ENCODE measurements around the gene CCDC85C. TPM values are rescaled to one million over a fixed set of nuclear protein-coding genes. Genes with fewer than 3 reads are reported as not detected.
A peak's percentile ranks its signal among the peaks of the same experiment; 100 is the strongest.

The CCDC85C gene
- total RNA-seq, 1 donor from 2014 or later, result 25.0 TPM

DNA sequence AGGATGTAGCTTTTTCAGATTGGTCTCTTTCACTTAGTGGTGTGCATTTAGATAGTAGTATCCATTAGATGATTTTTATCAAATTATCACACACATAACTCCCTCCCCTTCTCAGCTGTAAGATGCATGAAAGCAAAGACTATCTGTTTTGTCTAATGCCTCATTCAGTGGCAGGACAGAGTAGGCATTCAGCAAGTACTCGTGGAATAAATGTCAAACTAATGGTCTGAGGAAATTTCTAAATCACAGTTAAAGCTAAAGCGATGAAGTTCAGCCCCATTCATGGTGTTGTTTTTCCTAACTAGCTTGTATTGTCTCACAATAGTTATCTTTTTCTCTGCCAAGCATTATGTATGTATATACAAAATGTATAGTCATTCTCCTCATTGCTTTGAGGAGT, 106.7 kb downstream of the CCDC85C start:
- ATAC-seq (no peak), DNase-seq (ENCODE audit: low spot score) (no peak)

DNA sequence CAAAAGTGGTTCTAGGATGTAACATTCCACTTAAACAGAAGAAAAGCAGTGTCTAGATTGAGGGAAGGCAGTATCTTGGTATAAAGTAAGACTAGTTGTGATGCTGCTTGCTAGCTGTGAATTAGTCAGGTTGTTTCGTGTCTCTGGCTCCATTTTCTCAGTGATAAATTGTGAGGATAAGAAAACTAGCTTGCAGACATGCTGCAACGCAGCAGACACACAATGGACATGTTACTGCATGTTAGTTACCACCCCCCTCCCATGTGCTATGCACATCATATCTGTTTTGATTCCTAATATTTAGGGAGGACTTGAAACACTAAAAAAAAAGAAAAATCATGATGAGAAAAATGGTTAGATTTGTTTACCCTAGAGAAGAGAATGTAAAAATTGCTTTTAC, 119.9 kb downstream of the CCDC85C start:
- ATAC-seq, result no peak
- DNase-seq (ENCODE audit: low spot score), result no peak

DNA sequence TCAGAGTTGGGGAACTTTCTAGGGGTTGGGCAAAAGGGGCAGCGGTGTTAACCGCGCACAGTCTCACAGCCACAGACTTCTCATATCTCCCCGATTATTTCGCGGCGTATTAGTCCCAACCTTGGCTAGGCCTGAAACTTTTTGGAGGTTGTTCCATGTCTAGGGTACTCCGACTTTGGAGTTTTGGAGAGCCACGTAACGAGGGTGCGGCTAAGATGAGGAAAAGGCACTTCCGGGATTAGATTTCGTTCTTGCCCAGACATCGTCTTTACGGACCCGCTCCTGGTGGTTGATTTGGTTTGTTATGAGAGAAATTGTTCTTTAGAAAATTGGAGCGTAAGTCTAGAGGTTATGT, 122.3 kb downstream of the CCDC85C start:
- ATAC-seq (no peak), DNase-seq (ENCODE audit: low spot score) (no peak)

DNA sequence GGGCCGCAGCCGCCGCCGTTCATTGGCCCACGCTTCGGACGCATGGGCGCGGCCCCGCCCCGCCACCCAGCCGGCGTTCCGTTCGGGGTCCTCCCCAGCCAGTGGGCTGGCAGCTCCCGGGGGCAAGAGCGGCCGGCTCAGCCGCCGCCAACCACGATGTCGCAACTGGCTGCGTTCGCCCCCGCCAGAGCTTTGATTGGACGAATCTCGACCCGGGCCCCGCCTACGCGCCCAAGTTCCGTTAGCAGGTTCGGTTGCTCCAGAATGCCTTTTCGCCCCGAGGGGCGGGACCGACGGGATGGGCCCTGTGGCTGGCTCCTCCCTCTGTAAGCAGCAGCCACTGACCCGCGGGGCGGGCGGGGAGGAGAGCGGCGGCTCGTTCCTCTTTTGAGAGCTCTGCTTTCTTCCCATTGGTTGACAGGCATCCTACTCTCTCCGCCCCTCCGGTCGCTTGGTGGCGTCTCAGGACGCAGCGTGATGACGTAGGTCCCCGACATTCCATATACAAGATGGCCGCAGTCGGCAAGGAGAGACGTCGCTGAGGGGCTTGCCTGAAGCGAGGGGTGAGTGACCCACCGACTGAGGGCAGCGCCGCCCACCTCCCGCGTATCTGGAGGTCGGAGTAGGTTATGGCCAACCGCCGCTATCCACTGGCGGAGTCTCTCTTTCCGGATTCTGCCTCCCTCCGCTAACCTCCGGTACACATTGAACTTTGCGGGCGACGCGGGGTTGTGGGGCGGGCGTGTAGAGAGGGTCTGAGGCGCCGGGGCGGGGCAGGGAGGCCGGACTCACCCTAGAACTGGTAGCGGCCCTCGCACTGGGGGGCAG, 122.9 kb downstream of the CCDC85C start, which contains the start of gene CCNK:
Gene CCNK (plus strand): TSS at position 493 of the 828 bp plus-strand sequence. CDS start 11,269 bp downstream, outside the sequence.
- ATAC-seq (peak; percentile 91), DNase-seq (ENCODE audit: low spot score) (peak; percentile 100)

DNA sequence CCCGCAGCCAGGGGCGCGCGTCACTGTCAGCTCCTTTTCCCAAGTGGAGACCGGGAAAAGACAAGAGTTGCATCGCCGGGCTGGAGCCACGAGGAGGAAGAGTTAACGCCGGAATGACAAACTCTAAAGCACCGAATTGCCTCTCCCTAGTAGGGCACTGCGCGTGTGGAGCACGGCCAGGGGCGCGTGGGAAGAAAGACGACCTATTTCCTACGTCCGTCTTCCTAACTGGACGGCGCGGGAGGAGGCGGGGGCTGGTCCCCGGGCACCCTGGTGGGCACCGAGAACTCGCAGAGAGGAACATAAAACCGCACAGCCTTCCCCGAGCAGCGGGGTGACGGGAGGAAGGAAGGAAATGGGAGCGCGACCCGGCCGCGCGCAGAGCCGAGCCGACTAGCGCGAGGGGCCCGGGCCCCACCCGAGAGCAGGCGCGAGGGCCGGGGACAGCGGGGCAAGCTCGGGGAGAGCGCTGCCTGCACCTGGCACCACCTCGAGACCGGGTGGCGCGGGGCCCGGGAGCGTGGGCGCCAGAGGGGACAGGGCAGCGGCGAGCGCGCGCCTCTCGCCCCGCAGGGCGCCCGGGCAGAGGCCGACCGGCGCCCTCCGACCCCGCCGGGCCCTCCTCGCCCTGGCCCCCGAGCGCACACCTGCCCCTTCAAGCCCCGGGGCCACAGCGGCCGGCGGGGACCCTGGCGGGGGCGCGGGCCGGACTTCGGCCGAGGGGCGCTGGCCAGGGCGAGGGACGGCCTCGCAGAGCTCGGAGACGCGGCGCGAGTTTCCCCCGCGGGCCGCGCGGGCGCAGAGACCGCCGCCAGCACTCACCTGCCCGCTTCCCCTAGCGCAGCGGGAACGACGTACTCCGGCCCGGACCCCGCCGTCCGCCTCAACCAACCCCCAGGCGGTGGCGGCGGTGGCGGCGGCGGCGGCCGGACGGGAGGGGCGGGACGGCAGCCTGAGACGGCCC, 123.8 kb downstream of the CCDC85C start, which contains the start of gene SETD3:
Gene SETD3 (minus strand): TSS at position 954 of the 964 bp plus-strand sequence. CDS start 15,054 bp downstream, outside the sequence.
- peak; percentile 69 for DNase-seq (ENCODE audit: low spot score)
- ATAC-seq, result peak; percentile 5

DNA sequence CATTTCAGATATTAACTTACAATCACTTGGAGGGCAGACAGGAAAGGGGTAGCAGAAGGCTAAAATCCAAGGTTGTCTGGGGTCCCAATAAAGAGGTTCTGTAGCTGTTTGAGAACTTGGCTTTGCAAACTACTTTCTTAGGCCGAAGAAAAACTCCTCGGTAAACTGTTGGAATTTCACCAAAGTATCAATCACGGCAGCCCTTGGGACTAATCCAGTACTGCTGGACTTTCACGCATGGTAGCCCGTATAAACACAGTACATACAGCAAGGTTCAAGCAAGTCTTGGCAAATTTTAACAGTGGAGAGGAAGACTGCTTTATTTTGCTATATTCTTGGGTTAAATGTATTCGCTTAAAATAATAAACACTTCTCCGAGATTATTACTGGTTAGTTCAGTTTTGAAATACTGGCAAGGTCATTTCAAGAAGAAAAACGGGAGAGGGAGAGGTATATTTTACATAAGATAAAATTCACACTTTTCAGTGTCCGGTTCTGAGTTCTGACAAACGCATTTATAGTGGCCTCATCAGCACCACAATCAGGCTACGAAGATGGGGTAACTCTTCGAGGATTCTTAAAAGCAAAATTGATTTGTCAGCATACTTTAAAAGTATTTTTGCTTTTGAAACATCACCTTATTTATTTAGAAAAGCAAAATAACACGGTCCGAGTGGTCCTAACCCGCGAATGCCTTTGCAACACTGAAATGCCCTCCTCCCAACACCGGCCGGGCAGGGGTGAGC, 124.7 kb downstream of the CCDC85C start:
- DNase-seq (ENCODE audit: low spot score), result no peak
- no peak for ATAC-seq

DNA sequence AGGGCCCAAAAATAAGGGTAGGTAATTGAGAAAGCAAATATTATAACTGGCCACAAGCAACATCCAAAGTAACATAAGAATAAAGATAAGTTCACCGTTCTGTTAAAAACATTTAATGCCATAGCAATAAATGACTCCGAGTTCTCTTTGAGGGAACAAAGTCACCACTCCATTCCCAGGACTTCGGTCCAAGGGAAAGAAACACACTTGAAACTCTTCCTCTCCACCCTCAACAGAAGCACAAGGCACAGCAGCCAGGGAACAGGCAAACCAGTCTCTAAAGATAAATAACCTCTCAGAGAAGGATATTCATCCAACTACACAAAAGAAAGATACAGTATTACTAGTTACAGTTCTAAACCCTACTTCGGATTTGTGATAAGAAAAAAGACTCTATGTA, 125.9 kb downstream of the CCDC85C start:
- DNase-seq (ENCODE audit: low spot score) (no peak), ATAC-seq (no peak)

DNA sequence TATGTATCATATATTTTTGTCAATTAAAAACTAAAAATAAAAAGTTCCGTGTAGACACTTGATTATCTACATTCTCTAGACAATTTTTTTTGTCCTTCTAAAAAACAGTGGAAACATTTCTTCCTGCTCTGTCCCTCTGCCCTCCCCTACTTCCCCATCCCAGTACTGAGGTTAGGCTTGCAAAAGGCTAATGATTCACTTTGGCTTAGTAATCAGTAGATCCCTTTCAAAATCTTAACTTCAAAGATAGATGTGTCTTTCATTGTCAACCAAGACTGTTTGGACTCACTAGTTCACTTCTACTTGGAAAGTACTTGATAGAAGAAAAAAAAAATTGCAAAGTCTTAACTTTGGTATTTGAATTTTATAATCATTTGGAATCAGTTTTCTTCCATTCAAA, 127.1 kb downstream of the CCDC85C start:
- DNase-seq (ENCODE audit: low spot score) (no peak), ATAC-seq (no peak)

DNA sequence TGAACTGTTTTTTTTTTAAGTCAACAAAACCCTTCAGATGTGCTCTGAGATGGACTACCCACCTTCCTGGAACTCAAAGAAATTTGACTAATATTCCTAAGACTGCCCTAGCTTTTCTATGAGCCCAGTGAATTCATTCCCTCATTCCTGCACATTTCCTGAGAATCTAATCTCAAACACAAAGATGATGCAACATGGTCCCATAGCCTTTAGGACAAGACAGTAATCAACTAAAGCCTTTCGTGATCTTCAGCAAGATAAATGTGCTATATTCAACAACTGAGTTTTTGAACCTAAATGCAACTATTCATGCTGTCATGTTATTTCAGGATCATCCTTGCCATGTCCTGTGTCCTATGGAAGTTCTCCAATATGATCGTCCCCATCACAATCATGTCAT, 128.3 kb downstream of the CCDC85C start:
- ATAC-seq (no peak), DNase-seq (ENCODE audit: low spot score) (no peak)

DNA sequence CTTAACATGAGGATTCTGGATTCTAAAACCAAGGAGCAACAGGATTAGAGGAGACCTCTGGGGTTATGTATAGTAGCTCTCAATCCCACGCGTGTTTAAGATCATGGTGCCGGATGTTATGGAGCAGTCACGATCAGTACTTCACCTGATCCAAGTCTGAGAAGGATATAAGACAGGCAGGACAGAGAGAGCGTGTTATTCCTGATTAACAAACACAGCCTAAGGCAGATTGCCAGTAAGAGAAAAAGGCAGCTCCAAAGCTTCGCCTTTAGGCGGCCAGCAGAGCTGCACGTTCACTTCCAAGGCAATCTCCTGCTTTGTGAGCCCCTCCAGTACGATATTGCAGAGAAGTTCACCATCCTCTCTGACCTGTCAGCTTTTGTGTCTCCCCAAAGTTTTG, 128.8 kb downstream of the CCDC85C start:
- ATAC-seq, result peak; percentile 72
- no peak for DNase-seq (ENCODE audit: low spot score)

DNA sequence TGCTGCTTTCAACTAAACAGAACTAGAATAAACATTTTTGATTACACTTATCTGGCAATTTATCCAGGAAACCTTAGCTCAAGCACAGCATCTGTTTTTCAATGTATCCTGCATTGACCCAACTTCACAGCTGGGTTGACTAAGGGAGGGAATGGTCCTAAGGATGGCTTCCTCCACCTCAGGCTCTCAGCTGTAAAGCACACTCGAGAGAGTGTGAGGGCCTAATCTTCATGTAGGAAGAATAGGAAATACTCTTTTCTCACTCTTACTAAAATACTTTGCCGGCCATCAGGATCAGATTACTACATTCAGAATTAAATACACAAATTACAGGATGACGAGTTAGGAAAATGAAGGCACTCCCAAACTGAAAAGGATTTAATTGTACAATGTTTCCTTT, 130.5 kb downstream of the CCDC85C start:
- DNase-seq (ENCODE audit: low spot score), result no peak
- ATAC-seq, result no peak

DNA sequence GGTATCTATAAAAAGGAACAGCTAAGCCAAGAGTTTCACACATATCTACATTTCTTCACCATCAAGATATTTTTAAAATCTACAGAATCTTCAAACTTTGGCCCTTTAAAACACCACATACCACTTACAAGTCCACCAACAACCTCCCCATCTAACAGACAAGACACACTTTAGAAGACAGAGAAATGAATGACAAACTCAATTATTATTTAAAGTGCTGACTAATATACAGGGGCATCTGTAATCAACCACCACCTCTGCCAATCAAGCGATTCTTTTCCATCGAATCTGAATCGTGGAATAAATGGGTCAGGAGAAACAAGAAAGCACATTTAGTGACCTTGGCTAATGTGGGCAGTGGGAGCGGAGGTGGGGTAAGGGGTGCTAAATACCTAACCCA, 131.1 kb downstream of the CCDC85C start:
- ATAC-seq, result no peak

DNA sequence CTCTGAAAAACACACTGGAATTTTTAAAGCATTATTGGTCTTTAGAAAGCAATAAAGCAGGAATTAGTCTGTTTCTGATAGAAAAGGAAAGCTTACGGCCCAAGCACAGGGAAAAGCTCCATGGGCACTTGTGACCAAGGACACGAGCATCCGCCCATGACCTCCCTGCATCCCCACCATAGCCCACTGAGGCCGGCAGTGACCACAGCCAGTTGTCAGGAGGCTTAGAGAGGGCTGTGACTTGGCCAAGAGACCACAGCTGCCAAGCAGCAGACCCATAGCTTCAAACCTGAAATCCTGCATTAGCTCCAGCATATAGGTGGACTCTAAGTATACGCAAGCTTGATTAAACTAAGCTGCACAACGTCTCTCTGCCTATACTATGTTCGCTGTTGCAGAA, 132.3 kb downstream of the CCDC85C start:
- DNase-seq (ENCODE audit: low spot score), result no peak
- no peak for ATAC-seq

More for the DNA sequence above, 131.1 kb downstream of the CCDC85C start:
- no peak for DNase-seq (ENCODE audit: low spot score)

DNA sequence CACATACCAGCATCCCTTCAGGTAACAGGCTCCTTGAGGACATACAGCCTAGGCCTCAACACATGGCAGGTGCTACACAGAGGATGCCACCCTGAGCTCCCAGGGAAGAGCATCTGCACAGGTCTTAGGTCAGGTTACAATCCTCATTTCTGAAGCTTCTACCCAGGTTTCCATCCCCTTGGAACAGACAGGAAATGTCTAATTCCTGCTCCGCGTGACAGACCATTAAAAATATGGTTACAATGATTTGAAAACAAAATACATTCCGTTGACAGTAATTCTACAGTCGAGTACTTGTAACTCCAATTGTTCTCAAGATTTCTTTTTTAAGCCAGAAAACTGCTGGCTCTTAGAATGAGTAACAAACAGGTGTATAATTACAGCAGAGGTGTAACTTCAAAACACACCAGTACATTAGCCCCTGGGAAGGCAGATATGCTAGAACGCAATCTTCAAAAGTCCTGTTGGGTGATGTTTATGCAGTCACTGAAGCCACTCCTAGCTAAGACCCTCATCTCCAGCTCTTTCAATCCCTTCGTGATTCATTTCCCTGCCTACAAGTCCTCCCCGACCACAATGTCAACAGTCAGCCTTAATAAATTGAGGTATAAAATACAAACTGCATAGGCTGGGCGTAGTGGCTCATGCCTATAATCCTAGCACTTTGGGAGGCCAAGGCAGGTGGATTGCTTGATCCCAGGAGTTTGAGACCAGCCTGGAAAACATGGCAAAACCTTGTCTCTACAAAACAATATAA, 135.0 kb downstream of the CCDC85C start:
- ATAC-seq, result no peak
- no peak for DNase-seq (ENCODE audit: low spot score)

DNA sequence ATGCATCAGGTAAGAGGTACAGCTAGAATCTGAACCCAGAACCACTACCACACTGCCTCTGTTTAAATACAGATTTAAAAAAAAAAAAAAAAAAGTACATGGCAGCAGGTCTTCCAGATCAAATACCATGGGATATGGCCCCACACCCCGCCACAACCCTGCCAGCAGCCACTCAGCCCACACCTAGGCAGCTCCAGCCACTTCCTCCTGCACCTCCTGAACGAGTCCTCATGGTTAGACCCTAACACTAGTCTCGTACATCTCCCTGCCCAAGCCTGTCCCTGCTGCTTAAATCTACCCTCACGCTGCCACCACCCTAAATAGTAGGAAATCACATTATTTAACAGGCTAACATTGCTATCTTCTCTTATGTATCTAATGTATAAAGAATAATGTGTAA, 135.9 kb downstream of the CCDC85C start:
- no peak for DNase-seq (ENCODE audit: low spot score)
- ATAC-seq, result peak; percentile 38

DNA sequence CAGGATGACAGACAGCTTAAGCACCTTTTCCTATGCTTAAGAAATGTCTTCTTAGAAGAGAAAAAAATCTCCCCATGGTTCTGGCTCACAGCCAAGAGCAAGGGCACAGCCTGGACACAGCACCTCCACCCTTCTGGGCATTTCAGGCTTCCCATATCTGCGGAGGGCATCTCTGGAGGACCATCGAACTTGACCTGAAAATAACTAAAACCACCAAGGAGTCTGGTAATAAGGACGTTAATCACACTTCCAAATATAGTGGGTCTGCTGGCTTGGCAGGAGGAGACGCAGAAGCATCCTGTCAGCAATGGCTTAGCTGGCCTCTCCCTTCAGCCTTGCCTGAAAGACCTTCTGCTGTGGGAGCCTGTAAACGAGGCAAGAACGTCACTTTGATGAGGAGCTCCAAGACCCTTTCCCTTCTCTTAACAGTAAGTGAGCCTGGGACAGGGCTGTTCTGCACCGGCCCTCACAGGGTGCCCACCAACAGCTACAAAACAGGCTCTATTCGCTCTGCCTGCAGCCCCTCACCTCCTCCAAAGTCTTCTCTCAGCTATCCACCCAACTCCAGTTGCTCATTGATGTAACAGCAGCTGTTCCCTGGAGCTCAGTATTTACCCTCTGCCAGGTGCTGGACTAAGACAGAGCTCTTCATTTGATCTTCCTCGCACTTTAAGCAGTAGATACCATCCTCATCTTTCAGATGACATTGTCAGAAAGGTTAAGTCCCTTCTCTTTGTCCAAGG, 136.5 kb downstream of the CCDC85C start:
- DNase-seq (ENCODE audit: low spot score), result no peak
- ATAC-seq, result peak; percentile 24

DNA sequence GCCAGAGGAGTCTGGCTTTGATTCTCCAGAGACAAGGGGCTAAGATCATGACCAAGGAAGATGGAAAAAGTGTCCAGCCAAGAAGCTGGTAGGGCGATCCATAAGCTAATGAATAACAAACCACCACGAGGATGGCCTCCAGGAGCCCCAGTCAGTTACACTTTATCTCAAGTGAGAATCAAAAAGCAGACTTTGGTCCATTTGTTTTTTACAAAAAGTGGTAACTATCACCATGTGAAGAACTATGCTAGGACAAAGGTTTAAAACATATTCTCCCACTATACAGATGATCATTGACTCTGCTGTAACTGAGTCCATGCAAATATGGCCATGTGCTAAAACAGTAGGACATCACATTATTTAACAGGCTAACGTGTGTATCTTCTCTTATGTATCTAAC, 137.2 kb downstream of the CCDC85C start:
- ATAC-seq (no peak), DNase-seq (ENCODE audit: low spot score) (no peak)

DNA sequence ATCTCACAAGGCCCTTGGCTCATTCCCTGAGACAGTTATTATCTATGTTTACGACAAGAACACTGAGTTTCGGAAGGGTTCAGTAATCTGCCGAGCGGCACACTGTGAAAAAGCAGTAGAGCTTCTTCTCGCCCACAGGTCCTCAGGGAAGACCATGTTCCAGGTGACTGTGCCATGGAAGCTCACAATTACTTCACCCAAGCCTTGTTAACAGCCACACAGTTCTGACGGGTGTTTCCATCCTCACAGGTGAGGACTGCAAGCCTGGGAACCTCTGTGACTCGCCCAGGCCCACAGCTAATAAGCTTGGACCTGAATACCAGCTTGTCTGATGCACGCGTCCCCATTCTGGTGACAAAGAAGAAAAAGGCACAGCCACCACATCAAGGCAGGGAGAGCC, 138.7 kb downstream of the CCDC85C start:
- DNase-seq (ENCODE audit: low spot score) (no peak), ATAC-seq (no peak)

DNA sequence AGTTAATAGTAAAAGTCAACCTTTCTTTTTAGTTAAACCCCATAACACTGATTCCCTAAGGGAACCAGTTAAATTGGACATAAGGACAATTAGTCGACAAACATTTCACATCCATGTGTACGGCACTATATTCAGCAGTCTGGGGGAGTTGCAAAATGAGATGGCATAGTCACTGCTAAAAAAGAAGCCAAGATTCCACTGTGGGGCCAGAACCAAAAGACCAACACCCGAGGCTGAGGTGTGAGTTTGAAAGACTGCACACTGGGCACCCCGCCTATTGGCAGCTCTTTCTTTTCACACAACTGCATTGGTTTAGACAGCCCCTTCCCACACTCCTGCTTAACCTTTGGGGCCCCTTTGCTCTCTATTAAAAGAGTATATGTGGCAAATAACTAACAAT, 140.0 kb downstream of the CCDC85C start:
- ATAC-seq, result no peak
- no peak for DNase-seq (ENCODE audit: low spot score)

Data from left lobe of liver (tissue), 2 donors.